IMR-90 (cell line): ENCODE results near the gene DGKB. TPM values are rescaled to one million over a fixed set of nuclear protein-coding genes. Genes with fewer than 3 reads are reported as not detected.

Experiments used
- ATAC-seq: fragments of 200-7000 bp; cut with Tn5 transposase; 2 replicates; pipeline ENCODE4 v1.9.1; 2020; ENCODE audit warnings: low read depth, mild to moderate bottlenecking, moderate library complexity
- BruUV-seq: library from RNA; stranded (reverse); fragments of 400-500 nt; replicated peaks from 2 replicates; lab custom pipeline; 2021; lab: Mats Ljungman, UMichigan
- CTCF ChIA-PET: fragments of 300-600 bp; formaldehyde crosslinking; extraction: SDS; loops from one replicate; lab custom pipeline; 2021; ENCODE audit warnings: antibody characterized with exemption; lab: Yijun Ruan, JAX
- POLR2A ChIA-PET: fragments of 300-600 bp; sonication (Branson Sonifier 250); formaldehyde crosslinking; loops from one replicate; lab custom pipeline; 2022; ENCODE audit warnings: antibody characterized with exemption; ENCODE audit not compliant: unreplicated experiment; lab: Charles Lee
- DNase-seq: peaks from one replicate; pipeline ENCODE4 v3.0.0; 2013
- H2AFZ ChIP-seq: replicated peaks from 2 replicates; pipeline ENCODE3; 2013; ENCODE audit warnings: low read length, mild to moderate bottlenecking; ENCODE audit not compliant: poor library complexity
- H2AK5ac ChIP-seq: 2 replicates; pipeline ENCODE4 v1.6.1; 2013; ENCODE audit warnings: low read depth, low read length, inconsistent platforms
- H2AK9ac ChIP-seq: replicated peaks from 2 replicates; pipeline ENCODE3; 2013; ENCODE audit warnings: mild to moderate bottlenecking, low read depth, low read length, moderate library complexity; ENCODE audit not compliant: poor library complexity
- H2BK120ac ChIP-seq: 2 replicates; pipeline ENCODE4 v1.6.1; 2013; ENCODE audit warnings: low read depth, low read length, inconsistent platforms
- H2BK15ac ChIP-seq: 3 replicates; pipeline ENCODE4 v1.6.1; 2013; ENCODE audit warnings: low read depth, low read length, inconsistent platforms
- H2BK20ac ChIP-seq: 2 replicates; pipeline ENCODE4 v1.6.1; 2013; ENCODE audit warnings: low read depth, mild to moderate bottlenecking, inconsistent platforms, low read length, moderate library complexity
- H2BK5ac ChIP-seq: 2 replicates; pipeline ENCODE4 v1.6.1; 2013; ENCODE audit warnings: mild to moderate bottlenecking, low read depth, low read length, inconsistent platforms; ENCODE audit not compliant: poor library complexity, severe bottlenecking
- H3K14ac ChIP-seq: replicated peaks from 2 replicates; pipeline ENCODE4 v1.6.1; 2013; ENCODE audit warnings: low read depth, low read length, inconsistent platforms
- H3K18ac ChIP-seq: 2 replicates; pipeline ENCODE4 v1.6.1; 2013; ENCODE audit warnings: low read depth, low read length, control low read depth
- H3K23ac ChIP-seq: 2 replicates; pipeline ENCODE4 v1.6.1; 2013; ENCODE audit warnings: low read depth, low read length, inconsistent platforms
- H3K27ac ChIP-seq: 2 replicates; pipeline ENCODE4 v1.5.1; 2013; ENCODE audit warnings: mild to moderate bottlenecking, control low read depth, low read length; ENCODE audit not compliant: insufficient read depth
- H3K27me3 ChIP-seq: 2 replicates; pipeline ENCODE4 v1.6.1; 2013; ENCODE audit warnings: low read length; ENCODE audit not compliant: control insufficient read depth, insufficient read depth
- H3K36me3 ChIP-seq: 2 replicates; pipeline ENCODE4 v1.6.1; 2013; ENCODE audit warnings: low read length, mixed read lengths; ENCODE audit not compliant: control insufficient read depth, insufficient read depth
- H3K4ac ChIP-seq: 2 replicates; pipeline ENCODE4 v1.6.1; 2013; ENCODE audit warnings: low read depth, low read length, inconsistent platforms
- H3K4me1 ChIP-seq: 2 replicates; pipeline ENCODE4 v1.6.1; 2013; ENCODE audit warnings: low read length, mixed read lengths; ENCODE audit not compliant: control insufficient read depth, insufficient read depth
- H3K4me2 ChIP-seq: 2 replicates; pipeline ENCODE4 v1.6.1; 2013; ENCODE audit warnings: low read depth, mild to moderate bottlenecking, control low read depth, low read length, moderate library complexity
- H3K4me3 ChIP-seq: 2 replicates; pipeline ENCODE4 v1.5.1; 2013; ENCODE audit warnings: low read depth, mild to moderate bottlenecking, control low read depth, low read length, moderate library complexity; ENCODE audit not compliant: insufficient read depth
- H3K56ac ChIP-seq: 2 replicates; pipeline ENCODE4 v1.6.1; 2013; ENCODE audit warnings: low read length, inconsistent platforms; ENCODE audit not compliant: insufficient read depth; ENCODE audit errors: extremely low read depth
- H3K79me1 ChIP-seq, 2 experiments: 2 replicates each; pipeline ENCODE4 v1.6.1; 2013; ENCODE audit warnings: low read length in 2 of 2, inconsistent platforms in 1 of 2, low read depth in 1 of 2
- H3K9ac ChIP-seq: 2 replicates; pipeline ENCODE4 v1.6.1; 2013; ENCODE audit warnings: low read depth, low read length, control low read depth
- H3K9me1 ChIP-seq: 2 replicates; pipeline ENCODE4 v1.6.1; 2013; ENCODE audit warnings: low read length, inconsistent platforms; ENCODE audit not compliant: insufficient read depth
- H3K9me3 ChIP-seq: 2 replicates; pipeline ENCODE4 v1.6.1; 2013; ENCODE audit warnings: low read length; ENCODE audit not compliant: control insufficient read depth, insufficient read depth
- H4K20me1 ChIP-seq: 2 replicates; pipeline ENCODE4 v1.6.1; 2013; ENCODE audit warnings: low read length, inconsistent platforms; ENCODE audit not compliant: insufficient read depth
- H4K5ac ChIP-seq: 2 replicates; pipeline ENCODE4 v1.6.1; 2013; ENCODE audit warnings: mild to moderate bottlenecking, low read depth, low read length, control low read depth
- H4K8ac ChIP-seq, 2 experiments: 2 replicates each; pipeline ENCODE4 v1.6.1; 2013; ENCODE audit warnings: low read depth in 2 of 2, low read length in 2 of 2, control low read depth in 1 of 2, inconsistent platforms in 1 of 2
- H4K91ac ChIP-seq: 2 replicates; pipeline ENCODE4 v1.6.1; 2013; ENCODE audit warnings: low read depth, low read length, inconsistent platforms; ENCODE audit not compliant: insufficient read depth
- BHLHE40 ChIP-seq: fragments of 150-350 bp; IDR thresholded peaks from 2 replicates; pipeline ENCODE4 v1.6.1; 2016; ENCODE audit warnings: mild to moderate bottlenecking, low read depth, low read length
- MAFK ChIP-seq: IDR thresholded peaks from 2 replicates; pipeline ENCODE4 v1.6.1; 2012; ENCODE audit warnings: low read depth, low read length, improper control_type of control experiment
- WGBS, 2 experiments: methylation state at CpG; one replicate each; pipeline versions ENCODE4 v1.1.5 to v1.1.7; 2013; ENCODE audit warnings: missing lambda C conversion rate in 2 of 2; ENCODE audit not compliant: insufficient read length in 1 of 2; ENCODE audit errors: extremely low coverage in 2 of 2; 5-methylcytosine and 5-hydroxymethylcytosine counted together
- dilution Hi-C: fragments of 300-500 bp; cut with HindIII; formaldehyde crosslinking; loops from one replicate; pipeline ENCODE4 v1.14.3; 2018; ENCODE audit warnings: low sequenced_read_pairs; ENCODE audit not compliant: unreplicated experiment
- in situ Hi-C: fragments of 300-500 bp; cut with MboI; formaldehyde crosslinking; loops from 3 replicates; pipeline ENCODE4 v1.14.3; 2019; ENCODE audit warnings: low sequenced_read_pairs, inconsistent platforms, mixed read lengths
- intact Hi-C: fragments of 100-400 bp; cut with micrococcal nuclease; formaldehyde crosslinking; loops from 2 replicates; pipeline ENCODE4 v1.10.0; 2022
- polyA plus RNA-seq, 3 experiments: library from polyadenylated mRNA; depleted of rRNA; stranded (reverse); fragments of >200 nt; gene quantifications; 2 replicates each; pipeline ENCODE4 v1.2.3, GENCODE V29; 2012; ENCODE audit warnings: low replicate concordance in 1 of 3
- total RNA-seq: library from RNA; depleted of rRNA; stranded (reverse); fragments of >200 nt; gene quantifications from 2 replicates; pipeline ENCODE4 v1.2.3, GENCODE V29; 2012

The DGKB gene
- total and polyA plus RNA-seq, 2 of the 4 experiments (the other 2 are of a cell fraction), result not detected

DNA sequence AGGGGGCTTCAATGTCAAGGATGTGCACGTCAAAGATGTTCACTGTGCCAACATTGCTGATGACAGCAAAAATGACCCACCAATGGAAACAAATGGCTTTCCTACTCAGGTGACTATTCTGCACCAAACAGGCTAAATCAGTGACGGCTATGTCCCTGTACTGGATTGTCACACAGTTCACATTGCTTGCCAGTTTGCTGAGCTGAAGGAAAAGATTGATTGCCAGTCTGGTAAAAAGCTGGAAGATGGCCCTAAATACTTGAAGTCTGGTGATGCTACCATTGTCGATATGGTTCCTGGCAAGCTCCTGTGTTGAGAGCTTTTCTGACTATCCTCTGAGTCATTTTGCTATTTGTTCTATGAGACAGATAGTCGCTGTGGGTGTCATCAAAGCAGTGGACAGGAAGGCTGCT lies 710.9 kb downstream of the DGKB start:
- DNase-seq, result peak; percentile 56

More for the DNA sequence above, 710.9 kb downstream of the DGKB start:
- Histone ChIP-seq H3K23ac (no peak overlapping the region), H2BK15ac (no peak overlapping the region), H3K9ac (no peak overlapping the region), H3K9me1 (no peaks in the 10 kb centered on the region), H4K20me1 (no peaks in the 10 kb centered on the region), H2BK120ac (no peak overlapping the region), H4K8ac (no peak overlapping the region), H3K4me1 (no peaks in the 10 kb centered on the region), H3K27ac (no peak overlapping the region), H3K4me2 (no peak overlapping the region), H2BK5ac (no peak overlapping the region), H3K56ac (no peak overlapping the region), H2BK20ac (no peak overlapping the region), H4K5ac (no peak overlapping the region), H2AK5ac (no peak overlapping the region), H3K27me3 (no peaks in the 10 kb centered on the region), H2AK9ac (no peak overlapping the region), H4K91ac (no peak overlapping the region), H3K79me1 (no peaks in the 10 kb centered on the region), H3K9me3 (no peaks in the 10 kb centered on the region), H2AFZ (no peak overlapping the region), H3K4ac (no peak overlapping the region), H3K4me3 (no peak overlapping the region), H3K14ac (no peak overlapping the region), H3K36me3 (no peaks in the 10 kb centered on the region), H3K18ac (no peak overlapping the region)
- WGBS, 2 experiments, result 49% methylated on average over 2 of the region's 4 CpGs; no CpG with 5 or more reads in 1 of the 2 experiments
- intact Hi-C loops (no loop called here), in situ Hi-C loops (no loop called here), dilution Hi-C loops (no loop called here)
- BruUV-seq, result no TSS peak
- ATAC-seq, result 0 out of 2 replicates have a peak, but pooled peaks have one; percentile 21
- ChIA-PET POLR2A (no interaction called here), CTCF (no interaction called here)
- TF ChIP-seq MAFK, result peak; percentile 66
- no peak for TF ChIP-seq BHLHE40
